ENCODE results near the gene ROCK2.

The ROCK2 gene

DNA sequence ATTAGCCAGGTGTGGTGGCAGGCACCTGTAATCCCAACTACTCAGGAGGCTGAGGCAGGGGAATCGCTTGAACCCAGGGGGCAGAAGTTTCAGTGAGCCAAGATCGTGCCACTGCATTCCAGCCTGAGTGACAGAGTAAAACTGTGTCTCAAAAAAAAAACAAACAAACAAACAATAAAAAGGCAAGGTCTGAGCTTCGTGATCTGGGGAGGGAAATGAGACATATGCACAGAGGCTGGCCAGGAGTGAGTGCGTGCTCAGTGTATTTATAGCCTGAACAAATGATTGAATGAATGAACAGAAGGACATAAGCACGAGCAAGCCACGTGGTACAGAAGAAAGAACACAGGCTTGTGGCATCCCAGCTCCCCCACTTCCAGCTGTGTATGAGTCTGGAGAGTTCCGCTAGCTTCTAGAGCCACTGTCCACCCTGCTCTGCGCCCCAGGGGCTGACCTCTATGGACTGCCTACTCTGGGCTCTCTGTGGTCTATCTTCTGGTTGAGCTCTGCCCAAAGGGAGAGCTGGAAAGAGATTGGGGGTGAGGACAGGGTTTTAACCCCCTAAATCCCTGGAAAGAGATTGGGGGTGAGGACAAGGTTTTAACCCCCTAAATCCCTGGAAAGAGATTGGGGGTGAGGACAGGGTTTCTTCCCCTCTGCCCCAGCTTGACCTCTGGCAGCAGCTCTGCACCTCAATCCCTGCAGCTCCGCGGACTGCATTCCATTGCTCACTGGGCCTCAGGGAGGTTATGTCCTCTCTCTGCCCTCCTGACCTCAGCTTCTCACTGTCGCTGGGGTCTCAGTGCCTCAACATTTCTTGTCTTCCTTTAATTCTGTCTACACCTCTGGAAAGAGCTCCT, 11.0 kb upstream of the ROCK2 start:
- Histone ChIP-seq H3K9ac (ENCODE audit: low read depth, low read length, poor library complexity, severe bottlenecking) (no peak overlapping the region), H3K36me3 (ENCODE audit: insufficient read depth, low read length) (no peaks in the 10 kb centered on the region), H3K9me3 (ENCODE audit: insufficient read depth, low read depth, low read length) (no peaks in the 10 kb centered on the region), H3K4me3 (ENCODE audit: low read length, poor library complexity, severe bottlenecking) (no peak overlapping the region), H3F3A (ENCODE audit: low read depth) (no peaks in the 10 kb centered on the region), H3K27me3 (ENCODE audit: insufficient read depth, low read length, poor library complexity, severe bottlenecking) (no peaks in the 10 kb centered on the region), H4K20me1 (ENCODE audit: insufficient read depth, low read length, poor library complexity, severe bottlenecking) (no peaks in the 10 kb centered on the region), H3K9me2 (replicated peaks; ENCODE audit: low read depth, low read length) (no peaks in the 10 kb centered on the region), H3K79me2 (ENCODE audit: insufficient read depth, low read length) (no peaks in the 10 kb centered on the region), H2AFZ (ENCODE audit: low read length) (no peak overlapping the region), H3K4me1 (ENCODE audit: insufficient read depth, low read length, poor library complexity, severe bottlenecking) (peaks cover 12% of the 10 kb centered on the region), H3K4me2 (ENCODE audit: low read depth, low read length, poor library complexity, severe bottlenecking) (no peak overlapping the region)
- TF ChIP-seq, protein P1, sequence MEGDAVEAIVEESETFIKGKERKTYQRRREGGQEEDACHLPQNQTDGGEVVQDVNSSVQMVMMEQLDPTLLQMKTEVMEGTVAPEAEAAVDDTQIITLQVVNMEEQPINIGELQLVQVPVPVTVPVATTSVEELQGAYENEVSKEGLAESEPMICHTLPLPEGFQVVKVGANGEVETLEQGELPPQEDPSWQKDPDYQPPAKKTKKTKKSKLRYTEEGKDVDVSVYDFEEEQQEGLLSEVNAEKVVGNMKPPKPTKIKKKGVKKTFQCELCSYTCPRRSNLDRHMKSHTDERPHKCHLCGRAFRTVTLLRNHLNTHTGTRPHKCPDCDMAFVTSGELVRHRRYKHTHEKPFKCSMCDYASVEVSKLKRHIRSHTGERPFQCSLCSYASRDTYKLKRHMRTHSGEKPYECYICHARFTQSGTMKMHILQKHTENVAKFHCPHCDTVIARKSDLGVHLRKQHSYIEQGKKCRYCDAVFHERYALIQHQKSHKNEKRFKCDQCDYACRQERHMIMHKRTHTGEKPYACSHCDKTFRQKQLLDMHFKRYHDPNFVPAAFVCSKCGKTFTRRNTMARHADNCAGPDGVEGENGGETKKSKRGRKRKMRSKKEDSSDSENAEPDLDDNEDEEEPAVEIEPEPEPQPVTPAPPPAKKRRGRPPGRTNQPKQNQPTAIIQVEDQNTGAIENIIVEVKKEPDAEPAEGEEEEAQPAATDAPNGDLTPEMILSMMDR (conservative IDR thresholded peaks at IDR 0.05; ENCODE audit: low read length), result no peak
- no peak for TF ChIP-seq EZH2phosphoT487 (IDR thresholded peaks at IDR 0.05; ENCODE audit: borderline replicate concordance)

DNA sequence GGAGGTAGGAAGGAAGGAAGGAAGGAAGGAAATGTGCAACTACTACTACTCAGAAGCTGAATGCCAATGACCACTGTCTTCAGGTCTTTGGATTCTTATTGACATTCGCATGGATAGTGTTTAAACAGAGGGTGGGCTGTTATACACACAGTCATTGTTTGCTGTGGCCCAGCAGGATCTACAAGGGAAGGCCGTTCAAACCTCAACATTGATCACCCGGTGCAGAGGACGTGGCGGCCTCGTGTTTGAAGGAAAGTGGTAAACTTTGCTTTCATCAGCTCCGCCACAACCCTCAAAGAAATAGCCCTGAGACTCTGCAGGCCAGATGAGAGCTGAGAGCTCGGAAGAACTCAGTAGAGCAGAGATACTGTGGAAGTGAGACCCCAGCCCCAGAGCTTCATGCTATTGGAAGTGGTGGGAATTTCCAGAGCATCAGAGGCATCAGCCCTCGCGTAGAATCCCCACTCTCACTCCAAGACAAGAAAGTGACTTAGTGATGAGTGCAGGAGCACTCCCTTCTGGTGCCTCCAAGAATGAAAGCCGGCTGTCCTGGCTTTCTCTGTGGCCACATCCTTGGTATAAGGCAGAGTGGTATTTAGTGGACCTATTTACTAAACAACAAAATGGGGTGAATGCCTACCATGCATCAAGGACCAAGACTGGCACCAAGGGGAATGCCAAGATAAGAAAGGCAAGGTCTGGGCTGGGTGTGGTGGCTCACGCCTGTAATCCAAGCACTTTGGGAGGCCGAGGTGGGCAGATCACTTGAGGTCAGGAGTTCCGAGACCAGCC, 10.1 kb upstream of the ROCK2 start:
- H3K4me2 ChIP-seq (ENCODE audit: low read depth, low read length, poor library complexity, severe bottlenecking), result no peak overlapping the region
- no peak overlapping the region for H3K9ac ChIP-seq (ENCODE audit: low read depth, low read length, poor library complexity, severe bottlenecking)
- H3F3A ChIP-seq (ENCODE audit: low read depth), result no peaks in the 10 kb centered on the region
- H4K20me1 ChIP-seq (ENCODE audit: insufficient read depth, low read length, poor library complexity, severe bottlenecking), result no peaks in the 10 kb centered on the region
- no peaks in the 10 kb centered on the region for H3K79me2 ChIP-seq (ENCODE audit: insufficient read depth, low read length)
- TF ChIP-seq EZH2phosphoT487 (IDR thresholded peaks at IDR 0.05; ENCODE audit: borderline replicate concordance), result no peak
- TF ChIP-seq, protein P1 (conservative IDR thresholded peaks at IDR 0.05; ENCODE audit: low read length), result no peak
- no peaks in the 10 kb centered on the region for H3K9me2 ChIP-seq (replicated peaks; ENCODE audit: low read depth, low read length)
- H3K4me1 ChIP-seq (ENCODE audit: insufficient read depth, low read length, poor library complexity, severe bottlenecking), result peaks cover 12% of the 10 kb centered on the region
- H3K9me3 ChIP-seq (ENCODE audit: insufficient read depth, low read depth, low read length), result no peaks in the 10 kb centered on the region
- no peak overlapping the region for H3K4me3 ChIP-seq (ENCODE audit: low read length, poor library complexity, severe bottlenecking)
- H3K36me3 ChIP-seq (ENCODE audit: insufficient read depth, low read length), result no peaks in the 10 kb centered on the region
- no peaks in the 10 kb centered on the region for H3K27me3 ChIP-seq (ENCODE audit: insufficient read depth, low read length, poor library complexity, severe bottlenecking)
- no peak overlapping the region for H2AFZ ChIP-seq (ENCODE audit: low read length)

DNA sequence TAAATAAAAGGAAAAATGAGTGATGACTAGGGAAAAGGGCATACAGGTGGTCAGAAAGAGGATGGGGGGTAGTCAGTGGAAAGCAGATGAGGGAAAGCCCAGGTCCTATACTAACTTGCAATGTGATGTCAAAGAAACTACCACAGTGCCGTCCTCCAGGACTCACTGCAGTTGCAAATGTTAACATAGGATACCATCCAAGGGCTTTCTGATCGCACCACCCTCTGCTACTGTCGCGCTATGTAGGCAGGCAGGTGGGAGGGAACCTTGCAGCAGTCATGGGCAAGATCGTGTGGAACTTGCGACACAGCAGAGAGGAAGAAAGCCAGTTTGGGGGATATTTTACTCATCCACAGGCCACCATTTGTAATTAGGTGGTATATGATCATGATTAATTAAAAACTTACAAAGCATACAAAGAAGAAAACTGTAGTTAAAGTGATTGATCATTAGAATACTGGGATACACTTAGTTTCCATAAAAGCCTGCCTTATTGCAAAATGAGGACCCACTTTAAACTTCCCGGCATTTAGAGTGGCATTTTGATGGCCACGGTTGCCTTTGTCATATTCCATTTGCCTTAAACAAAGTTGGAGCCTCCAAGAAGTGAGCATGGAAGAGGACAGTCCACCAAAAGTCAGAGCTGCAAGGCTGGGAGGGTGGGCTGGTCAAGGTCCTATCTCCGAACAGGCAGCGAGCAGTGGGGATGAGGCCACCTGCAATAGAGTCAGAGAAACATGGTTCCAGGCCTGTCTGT, 8.5 kb upstream of the ROCK2 start:
- TF ChIP-seq, protein P1 (conservative IDR thresholded peaks at IDR 0.05; ENCODE audit: low read length), result no peak
- no peak for TF ChIP-seq EZH2phosphoT487 (IDR thresholded peaks at IDR 0.05; ENCODE audit: borderline replicate concordance)
- Histone ChIP-seq H3F3A (ENCODE audit: low read depth) (no peaks in the 10 kb centered on the region), H3K9ac (ENCODE audit: low read depth, low read length, poor library complexity, severe bottlenecking) (no peak overlapping the region), H3K4me2 (ENCODE audit: low read depth, low read length, poor library complexity, severe bottlenecking) (no peak overlapping the region), H3K4me3 (ENCODE audit: low read length, poor library complexity, severe bottlenecking) (no peak overlapping the region), H3K36me3 (ENCODE audit: insufficient read depth, low read length) (no peaks in the 10 kb centered on the region), H3K9me2 (replicated peaks; ENCODE audit: low read depth, low read length) (no peaks in the 10 kb centered on the region), H4K20me1 (ENCODE audit: insufficient read depth, low read length, poor library complexity, severe bottlenecking) (no peaks in the 10 kb centered on the region), H3K4me1 (ENCODE audit: insufficient read depth, low read length, poor library complexity, severe bottlenecking) (peaks cover 12% of the 10 kb centered on the region), H3K27me3 (ENCODE audit: insufficient read depth, low read length, poor library complexity, severe bottlenecking) (no peaks in the 10 kb centered on the region), H3K9me3 (ENCODE audit: insufficient read depth, low read depth, low read length) (no peaks in the 10 kb centered on the region), H3K79me2 (ENCODE audit: insufficient read depth, low read length) (no peaks in the 10 kb centered on the region), H2AFZ (ENCODE audit: low read length) (no peak overlapping the region)

Measured in Loucy (cell line).